Measurements from ENCODE around the gene AUH. TPM values are rescaled to one million over a fixed set of nuclear protein-coding genes. Genes with fewer than 3 reads are reported as not detected.

The AUH gene
- 13.3 TPM for total RNA-seq (2013)
- polyA plus RNA-seq (1 to 10 TPM; 4.0 to 9.9 (median 8.4) TPM), polyA minus RNA-seq (9.3 and 11.2 TPM in 2 replicates), total RNA-seq (1.1 to 12.0 (median 10.0) reads per million in 11 experiments)

DNA sequence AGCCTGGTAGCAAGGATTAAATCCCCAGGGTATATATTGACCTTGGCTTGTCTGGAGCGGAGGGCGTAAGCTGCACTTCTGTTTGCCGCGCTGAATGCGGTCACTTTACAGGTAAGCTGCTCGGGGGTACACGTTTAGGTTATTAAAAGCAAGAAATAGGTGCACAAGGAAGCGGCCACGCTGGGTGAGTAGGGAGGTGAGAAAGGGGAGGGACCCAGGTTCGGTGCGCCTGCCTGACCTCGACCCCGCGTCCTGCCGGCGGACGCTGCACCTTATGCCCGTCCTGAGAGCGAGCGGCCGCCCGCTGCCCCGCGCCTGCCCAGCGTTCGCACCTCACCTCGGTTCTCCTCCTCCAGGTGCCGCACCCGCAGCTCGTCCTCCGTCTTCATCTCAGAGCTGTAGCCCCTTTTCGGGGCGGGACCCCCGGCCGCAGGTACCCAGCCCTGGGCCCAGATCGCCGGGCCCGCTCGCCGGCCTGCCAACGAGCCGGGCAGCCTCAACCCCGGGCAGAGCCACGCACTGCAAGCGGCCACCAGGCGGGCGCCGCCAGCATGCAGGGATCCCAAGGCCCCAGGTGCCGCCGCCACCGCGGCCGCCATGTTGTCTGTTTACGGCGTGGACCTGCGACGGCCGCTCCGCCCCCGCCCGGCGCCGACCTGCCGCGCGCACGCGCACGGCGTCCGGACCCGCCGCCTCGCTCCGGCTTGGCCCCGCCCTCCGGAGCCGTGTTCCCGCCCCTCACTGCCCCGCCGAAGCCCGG lies at the start of gene AUH:
TSS of gene AUH (minus strand) at position 628 of the 760 bp plus-strand sequence. CDS start at position 599, 29 bp downstream.
- Histone ChIP-seq H3K4me1 (ENCODE audit: control insufficient read depth in 1 of 2, insufficient read depth in 2 of 2, low read length in 2 of 2) (peaks cover 16 to 21% of the 10 kb centered on the region in 2 donors), H3K4me3 (replicated peaks in 1 of 3; ENCODE audit: low read depth in 2 of 3, low read length in 3 of 3) (peak within 1 kb of the TSS; percentile 74 to 89 (median 83)), H3K4me2 (replicated peaks; ENCODE audit: extremely low read depth, low read length, poor library complexity, severe bottlenecking) (peak within 1 kb of the TSS; percentile 88), H3K36me3 (replicated peaks in 1 of 2; ENCODE audit: control insufficient read depth in 1 of 2, insufficient read depth in 2 of 2, low read length in 2 of 2) (peaks cover under 1 to 8% of the 10 kb centered on the region in 2 donors), H3K27ac (ENCODE audit: low read depth in 1 of 2, low read length in 2 of 2) (peak within 1 kb of the TSS in 1 of 2 donors; percentile 77), H3K9ac (ENCODE audit: insufficient read depth, low read length, poor library complexity, severe bottlenecking) (peak within 1 kb of the TSS; percentile 87), H3K79me2 (ENCODE audit: insufficient read depth, low read length) (peaks cover 36% of the 10 kb centered on the region), H3K27me3 (ENCODE audit: control insufficient read depth in 2 of 2, insufficient read depth in 2 of 2, low read length in 2 of 2) (no peaks in the 10 kb centered on the region), H2AFZ (ENCODE audit: insufficient read depth, low read depth, low read length, poor library complexity, severe bottlenecking) (peak within 1 kb of the TSS; percentile 97), H3K9me3 (replicated peaks in 1 of 2; ENCODE audit: control insufficient read depth in 1 of 2, insufficient read depth in 1 of 2, low read length in 2 of 2) (peaks cover 0 to 11% of the 10 kb centered on the region in 2 donors), H4K20me1 (ENCODE audit: insufficient read depth, low read length) (no peaks in the 10 kb centered on the region)
- H3K9me3 Mint-ChIP-seq: peaks cover 0 to 9% (median 4%) of the 10 kb centered on the region in 7 donors
- WGBS (ENCODE audit: insufficient coverage): under 1% methylated on average over 78 of the region's 82 CpGs
- H3K4me3 Mint-ChIP-seq: peak within 1 kb of the TSS; percentile 99
- intact Hi-C loops (cut with micrococcal nuclease): loop anchor here (5.0 to 10.0 kb wide), 4 partner anchors 36 to 61 kb away; partner anchors contain the start of gene NFIL3 (in 1 of the 2)
- H3K4me1 Mint-ChIP-seq: peaks cover 24% of the 10 kb centered on the region
- peaks cover 0 to 1% (median 0%) of the 10 kb centered on the region in 3 donors for H3K27me3 Mint-ChIP-seq (ENCODE audit: low read depth in 3 of 3)
- peak within 1 kb of the TSS; percentile 78 to 92 (median 89) for H3K27ac Mint-ChIP-seq
- no peak for TF ChIP-seq CTCF (IDR thresholded peaks at IDR 0.05)
- peaks cover 13 to 15% of the 10 kb centered on the region in 2 donors for H3K36me3 Mint-ChIP-seq
- DNase-seq: peak; percentile 66 to 82 (median 78)

GRCh38 chr9:91411096-91411771 lies 49.5 kb upstream of the AUH start:
- Histone ChIP-seq H3K27me3 (ENCODE audit: control insufficient read depth in 2 of 2, insufficient read depth in 2 of 2, low read length in 2 of 2) (no peaks in the 10 kb centered on the region), H3K4me2 (replicated peaks; ENCODE audit: extremely low read depth, low read length, poor library complexity, severe bottlenecking) (peak overlapping the region; percentile 50), H3K27ac (ENCODE audit: low read depth in 1 of 2, low read length in 2 of 2) (peak overlapping the region; percentile 62 to 85), H3K9me3 (replicated peaks in 1 of 2; ENCODE audit: control insufficient read depth in 1 of 2, insufficient read depth in 1 of 2, low read length in 2 of 2) (no peaks in the 10 kb centered on the region), H3K4me3 (replicated peaks in 1 of 3; ENCODE audit: low read depth in 2 of 3, low read length in 3 of 3) (peak overlapping the region in 1 of 3 experiments; percentile 49), H2AFZ (ENCODE audit: insufficient read depth, low read depth, low read length, poor library complexity, severe bottlenecking) (no peak overlapping the region), H3K36me3 (replicated peaks in 1 of 2; ENCODE audit: control insufficient read depth in 1 of 2, insufficient read depth in 2 of 2, low read length in 2 of 2) (peaks cover 15 to 22% of the 10 kb centered on the region in 2 donors), H3K9ac (ENCODE audit: insufficient read depth, low read length, poor library complexity, severe bottlenecking) (no peak overlapping the region), H3K79me2 (ENCODE audit: insufficient read depth, low read length) (peaks cover 64% of the 10 kb centered on the region), H3K4me1 (ENCODE audit: control insufficient read depth in 1 of 2, insufficient read depth in 2 of 2, low read length in 2 of 2) (peaks cover 58 to 80% of the 10 kb centered on the region in 2 donors), H4K20me1 (ENCODE audit: insufficient read depth, low read length) (peaks cover 38% of the 10 kb centered on the region)
- Mint-ChIP-seq H3K27me3 (ENCODE audit: low read depth in 3 of 3) (peaks cover 0 to 1% (median 0%) of the 10 kb centered on the region in 3 donors), H3K36me3 (peaks cover 47 to 62% of the 10 kb centered on the region in 2 donors), H3K9me3 (no peaks in the 10 kb centered on the region), H3K4me1 (peaks cover 77% of the 10 kb centered on the region), H3K4me3 (peak overlapping the region; percentile 9 to 47), H3K27ac (peak overlapping the region; percentile 89 to 96 (median 90))
- intact Hi-C loops (cut with micrococcal nuclease): no loop called here
- DNase-seq: peak; percentile 78 to 93 (median 91)
- 31% methylated on average over 2 of the region's 5 CpGs for WGBS (ENCODE audit: insufficient coverage)
- TF ChIP-seq CTCF (IDR thresholded peaks at IDR 0.05): no peak
